Type B pancreatic cell (in vitro differentiated cells): ENCODE results near the gene CACNA1C. TPM values are rescaled to one million over a fixed set of nuclear protein-coding genes. Genes with fewer than 3 reads are reported as not detected.
A peak's percentile ranks its signal among the peaks of the same experiment; 100 is the strongest.

ENCODE experiments used
- DNase-seq: peaks from one replicate; pipeline ENCODE4 v3.0.0; 2021; ENCODE audit warnings: mixed read lengths; ENCODE audit not compliant: unreplicated experiment; ENCODE audit errors: extremely low spot score
- H3K27ac Mint-ChIP-seq: 2 replicates; pipeline ENCODE4 v1.8.0; 2021; ENCODE audit warnings: mild to moderate bottlenecking, mixed read lengths
- H3K27me3 Mint-ChIP-seq: 2 replicates; pipeline ENCODE4 v1.8.0; 2021; ENCODE audit warnings: mixed read lengths
- H3K36me3 Mint-ChIP-seq: 2 replicates; pipeline ENCODE4 v1.8.0; 2021; ENCODE audit warnings: mixed read lengths
- H3K4me1 Mint-ChIP-seq: one replicate; pipeline ENCODE4 v1.8.0; 2021; ENCODE audit warnings: mixed read lengths; ENCODE audit not compliant: unreplicated experiment
- H3K4me3 Mint-ChIP-seq: 2 replicates; pipeline ENCODE4 v1.8.0; 2021; ENCODE audit warnings: mild to moderate bottlenecking, mixed read lengths
- H3K9me3 Mint-ChIP-seq: 2 replicates; pipeline ENCODE4 v1.8.0; 2021; ENCODE audit warnings: mixed read lengths
- CTCF ChIP-seq: fragments of 200-600 bp; sonication (generic); conservative IDR thresholded peaks from 2 replicates; pipeline ENCODE4 v1.5.0; 2021; ENCODE audit warnings: antibody characterized with exemption, mild to moderate bottlenecking
- total RNA-seq: library from RNA; stranded (reverse); gene quantifications from 2 replicates; pipeline ENCODE4 v1.2.1, GENCODE V29; 2021; ENCODE audit warnings: low replicate concordance

CACNA1C gene
- total RNA-seq, 1 donor from 2014 or later = 14.3 TPM

GRCh38 chr12:2640709-2641108 is 587.9 kb downstream of the CACNA1C start:
- no peaks in the 10 kb centered on the region for H3K4me1 Mint-ChIP-seq
- DNase-seq = no peak
- TF ChIP-seq CTCF = no peak
- no peak overlapping the region for H3K27ac Mint-ChIP-seq
- peaks cover 10% of the 10 kb centered on the region for H3K27me3 Mint-ChIP-seq
- peaks cover under 1% of the 10 kb centered on the region for H3K36me3 Mint-ChIP-seq
- no peaks in the 10 kb centered on the region for H3K9me3 Mint-ChIP-seq
- H3K4me3 Mint-ChIP-seq = no peak overlapping the region

- Mint-ChIP-seq H3K4me1 (no peaks in the 10 kb centered on the region), H3K27ac (no peak overlapping the region), H3K9me3 (no peaks in the 10 kb centered on the region), H3K36me3 (no peaks in the 10 kb centered on the region), H3K4me3 (no peak overlapping the region), H3K27me3 (peaks cover 13% of the 10 kb centered on the region)
- no peak for TF ChIP-seq CTCF
- no peak for DNase-seq
These were observed 588.4 kb downstream of the CACNA1C start for GRCh38 chr12:2641207-2641606.

DNA sequence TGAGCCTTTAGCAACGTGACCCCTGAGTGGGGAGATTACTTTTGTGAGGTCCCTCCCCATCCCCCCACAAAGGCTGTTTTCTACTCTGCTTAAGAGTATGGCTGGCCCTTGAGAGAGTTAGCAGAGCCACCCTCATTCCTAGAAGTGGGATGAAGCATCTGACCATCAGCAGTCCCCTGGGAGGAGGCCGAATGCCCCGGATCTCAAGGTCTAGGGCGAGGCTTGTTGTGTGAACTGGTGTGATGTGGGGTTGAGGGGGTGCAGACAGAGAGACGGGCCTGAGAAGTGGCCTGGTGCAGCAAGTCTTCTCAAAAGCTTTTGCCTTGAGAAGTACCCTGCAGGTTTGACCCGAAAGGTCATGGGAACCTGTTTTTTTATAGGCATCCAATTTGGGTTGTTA is 589.0 kb downstream of the CACNA1C start:
- Mint-ChIP-seq H3K9me3 (no peaks in the 10 kb centered on the region), H3K27me3 (peaks cover 17% of the 10 kb centered on the region), H3K36me3 (no peaks in the 10 kb centered on the region), H3K4me1 (no peaks in the 10 kb centered on the region), H3K4me3 (no peak overlapping the region), H3K27ac (no peak overlapping the region)
- DNase-seq = no peak
- no peak for TF ChIP-seq CTCF

DNA sequence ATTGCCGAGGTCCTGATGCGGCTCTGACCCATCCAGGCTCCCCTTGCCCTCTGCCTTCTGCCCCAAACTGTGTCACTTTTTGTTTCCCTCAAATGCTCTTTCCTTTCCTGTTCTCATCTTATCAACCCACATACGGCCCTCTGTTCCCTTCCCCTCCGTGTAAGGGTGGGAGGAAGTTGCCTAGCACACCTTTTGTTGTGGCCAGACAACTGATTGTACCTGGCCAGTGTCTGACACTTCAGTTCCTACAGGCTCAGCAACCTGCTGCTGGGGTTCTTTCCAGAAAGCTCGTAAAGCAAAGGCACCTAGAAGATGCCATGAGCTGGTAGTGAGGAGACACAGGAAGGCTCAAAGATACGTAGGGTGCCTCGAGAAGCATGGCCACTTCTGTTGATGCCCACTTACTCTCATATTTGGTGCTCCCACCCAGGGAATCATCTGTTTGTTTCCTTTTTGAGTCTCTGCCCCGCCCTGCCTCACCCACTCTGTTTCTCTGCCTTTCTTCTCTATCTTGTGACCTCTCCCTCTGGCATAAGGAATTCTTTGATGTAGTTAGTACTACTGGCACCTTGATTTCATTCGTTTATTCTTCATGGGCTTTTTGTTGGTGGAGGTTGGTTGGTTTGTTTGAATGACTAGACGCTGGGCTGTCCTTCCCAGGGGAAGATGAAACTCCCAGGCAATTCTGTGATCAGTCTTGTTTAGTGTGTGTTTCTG is 589.5 kb downstream of the CACNA1C start:
- no peak for TF ChIP-seq CTCF
- Mint-ChIP-seq H3K4me1 (no peaks in the 10 kb centered on the region), H3K36me3 (no peaks in the 10 kb centered on the region), H3K27ac (peak overlapping the region; percentile 30), H3K4me3 (no peak overlapping the region), H3K9me3 (no peaks in the 10 kb centered on the region), H3K27me3 (peaks cover 21% of the 10 kb centered on the region)
- DNase-seq = no peak

- TF ChIP-seq CTCF = no peak
- Mint-ChIP-seq H3K4me1 (no peaks in the 10 kb centered on the region), H3K36me3 (no peaks in the 10 kb centered on the region), H3K4me3 (no peak overlapping the region), H3K27ac (peak overlapping the region; percentile 30), H3K27me3 (peaks cover 21% of the 10 kb centered on the region), H3K9me3 (no peaks in the 10 kb centered on the region)
- DNase-seq = no peak
These were observed 590.2 kb downstream of the CACNA1C start for GRCh38 chr12:2642896-2643425.
